Measurements from ENCODE around the gene ARL14EP. TPM values are rescaled to one million over a fixed set of nuclear protein-coding genes. Genes with fewer than 3 reads are reported as not detected.

Gene ARL14EP
- total RNA-seq, 2 donors from 2014 or later: 13.7 to 14.9 TPM

DNA sequence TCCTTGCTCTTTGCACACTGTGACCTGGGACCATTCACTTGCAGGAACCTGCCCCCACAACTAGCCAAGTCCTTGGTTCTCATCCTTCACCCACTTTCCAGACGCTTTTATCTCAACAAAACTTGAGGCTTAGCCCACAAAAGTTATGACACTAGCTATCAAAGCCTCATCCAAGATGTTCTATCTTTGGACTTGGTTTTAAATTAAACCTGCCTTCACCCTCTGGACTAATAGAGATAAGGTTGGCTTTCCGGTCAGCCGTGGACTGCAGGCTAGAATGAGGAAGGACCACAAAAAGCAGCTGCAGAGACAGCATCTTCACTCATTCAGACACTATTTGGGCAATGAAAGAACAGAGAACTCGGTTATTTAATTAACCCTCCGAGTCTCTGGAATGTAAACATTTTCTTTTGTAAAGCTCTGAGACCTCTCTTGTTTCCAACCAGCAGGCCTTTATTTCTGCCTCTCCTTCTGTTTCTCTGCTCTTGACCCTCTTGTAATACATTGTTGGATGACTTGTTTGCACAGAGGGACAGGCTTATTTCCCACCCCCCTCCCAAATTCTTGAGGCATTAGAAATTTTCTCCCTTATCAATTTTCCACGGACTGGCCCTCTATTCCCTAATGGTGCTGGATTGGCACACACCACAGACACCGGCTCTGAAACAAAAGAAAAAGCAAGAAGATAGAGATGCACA is 41.4 kb downstream of the ARL14EP start:
- intact Hi-C loops (cut with DNase I): no loop called here

DNA sequence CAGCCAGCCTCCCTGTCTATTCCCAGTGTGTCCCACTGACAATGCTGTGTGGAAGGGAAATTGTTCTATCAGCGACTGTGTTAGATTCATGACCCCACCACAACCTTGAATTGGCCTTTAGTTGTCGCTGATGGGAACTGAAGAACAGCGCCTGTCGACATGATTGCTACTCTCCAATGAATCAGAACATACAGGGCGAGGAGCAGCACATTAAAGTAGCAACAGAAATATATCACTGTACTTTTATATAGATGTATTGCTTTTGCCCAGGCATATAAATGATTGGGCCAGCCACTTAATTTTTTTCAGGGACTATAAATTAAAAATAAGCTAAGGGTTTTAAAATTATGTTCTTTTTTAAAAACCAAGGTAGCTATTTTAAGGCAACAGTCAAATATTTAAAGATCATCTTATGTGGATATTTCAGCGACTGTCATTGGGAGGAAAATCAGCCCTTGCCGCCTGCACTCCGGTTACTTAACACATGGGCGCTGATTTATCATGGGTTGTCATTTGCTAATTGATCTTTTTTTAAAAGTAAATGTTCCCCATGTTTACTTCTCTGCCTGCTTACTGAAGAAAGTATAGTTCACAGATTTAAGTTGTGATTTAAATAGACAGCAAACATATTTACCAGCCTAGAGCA is 42.1 kb downstream of the ARL14EP start:
- no peaks in the 10 kb centered on the region for H3K36me3 ChIP-seq
- DNase-seq: no peak
- TF ChIP-seq, protein P1, sequence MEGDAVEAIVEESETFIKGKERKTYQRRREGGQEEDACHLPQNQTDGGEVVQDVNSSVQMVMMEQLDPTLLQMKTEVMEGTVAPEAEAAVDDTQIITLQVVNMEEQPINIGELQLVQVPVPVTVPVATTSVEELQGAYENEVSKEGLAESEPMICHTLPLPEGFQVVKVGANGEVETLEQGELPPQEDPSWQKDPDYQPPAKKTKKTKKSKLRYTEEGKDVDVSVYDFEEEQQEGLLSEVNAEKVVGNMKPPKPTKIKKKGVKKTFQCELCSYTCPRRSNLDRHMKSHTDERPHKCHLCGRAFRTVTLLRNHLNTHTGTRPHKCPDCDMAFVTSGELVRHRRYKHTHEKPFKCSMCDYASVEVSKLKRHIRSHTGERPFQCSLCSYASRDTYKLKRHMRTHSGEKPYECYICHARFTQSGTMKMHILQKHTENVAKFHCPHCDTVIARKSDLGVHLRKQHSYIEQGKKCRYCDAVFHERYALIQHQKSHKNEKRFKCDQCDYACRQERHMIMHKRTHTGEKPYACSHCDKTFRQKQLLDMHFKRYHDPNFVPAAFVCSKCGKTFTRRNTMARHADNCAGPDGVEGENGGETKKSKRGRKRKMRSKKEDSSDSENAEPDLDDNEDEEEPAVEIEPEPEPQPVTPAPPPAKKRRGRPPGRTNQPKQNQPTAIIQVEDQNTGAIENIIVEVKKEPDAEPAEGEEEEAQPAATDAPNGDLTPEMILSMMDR (IDR thresholded peaks at IDR 0.05): no peak
- H3K27me3 ChIP-seq: no peaks in the 10 kb centered on the region
- H3K4me1 ChIP-seq: no peaks in the 10 kb centered on the region
- no peak overlapping the region for H3K27ac ChIP-seq
- no peak overlapping the region for H3K4me3 ChIP-seq
- intact Hi-C loops (cut with DNase I): no loop called here
- H3K9ac ChIP-seq (ENCODE audit: low read depth in 2 of 2, low read length in 2 of 2): no peak overlapping the region
- no peaks in the 10 kb centered on the region for H3K9me3 ChIP-seq

More for the DNA sequence above, 41.4 kb downstream of the ARL14EP start:
- H3K9ac ChIP-seq (ENCODE audit: low read depth in 2 of 2, low read length in 2 of 2): no peak overlapping the region
- no peak for DNase-seq
- no peaks in the 10 kb centered on the region for H3K4me1 ChIP-seq
- no peak overlapping the region for H3K27ac ChIP-seq
- no peaks in the 10 kb centered on the region for H3K9me3 ChIP-seq
- TF ChIP-seq, protein P1 (IDR thresholded peaks at IDR 0.05): no peak
- H3K27me3 ChIP-seq: no peaks in the 10 kb centered on the region
- no peak overlapping the region for H3K4me3 ChIP-seq
- no peaks in the 10 kb centered on the region for H3K36me3 ChIP-seq

DNA sequence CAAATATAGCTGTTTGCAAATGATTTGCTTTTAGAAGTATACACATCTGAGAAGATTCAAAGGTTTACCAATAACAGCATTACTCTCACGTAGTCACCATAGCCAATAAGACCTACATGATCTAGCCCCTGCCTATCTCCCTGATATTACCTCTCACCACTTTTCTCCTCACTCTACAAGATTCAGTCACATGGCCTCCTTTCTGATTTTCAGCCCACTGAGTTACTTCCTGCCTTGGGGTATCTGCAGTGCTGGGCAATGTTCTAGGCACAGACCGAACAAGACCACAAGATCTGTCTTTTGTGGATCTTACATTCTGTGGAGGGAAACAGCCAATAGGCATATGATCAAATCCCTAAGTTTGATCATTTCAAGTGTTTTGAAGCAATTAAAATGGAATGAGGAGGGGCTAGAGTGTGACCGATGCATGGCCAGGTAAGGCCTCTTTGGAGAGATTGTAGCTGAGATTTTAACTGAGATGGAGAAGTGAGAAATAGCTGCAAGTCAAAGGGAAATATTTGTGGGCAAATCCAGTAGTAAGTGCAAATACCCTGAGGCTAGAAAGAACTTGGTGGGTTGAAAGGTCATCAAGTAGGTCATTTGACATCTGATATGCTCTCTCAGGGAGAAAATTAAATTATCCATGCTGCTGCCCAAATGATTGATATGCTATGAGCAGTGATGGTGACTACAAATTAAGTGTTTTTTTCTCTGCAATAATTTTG is 43.1 kb downstream of the ARL14EP start:
- H3K4me1 ChIP-seq: no peaks in the 10 kb centered on the region
- no peak overlapping the region for H3K27ac ChIP-seq
- DNase-seq: no peak
- intact Hi-C loops (cut with DNase I): no loop called here
- no peaks in the 10 kb centered on the region for H3K9me3 ChIP-seq
- no peak overlapping the region for H3K9ac ChIP-seq (ENCODE audit: low read depth in 2 of 2, low read length in 2 of 2)
- no peaks in the 10 kb centered on the region for H3K36me3 ChIP-seq
- H3K27me3 ChIP-seq: no peaks in the 10 kb centered on the region
- TF ChIP-seq, protein P1 (IDR thresholded peaks at IDR 0.05): no peak
- no peak overlapping the region for H3K4me3 ChIP-seq

DNA sequence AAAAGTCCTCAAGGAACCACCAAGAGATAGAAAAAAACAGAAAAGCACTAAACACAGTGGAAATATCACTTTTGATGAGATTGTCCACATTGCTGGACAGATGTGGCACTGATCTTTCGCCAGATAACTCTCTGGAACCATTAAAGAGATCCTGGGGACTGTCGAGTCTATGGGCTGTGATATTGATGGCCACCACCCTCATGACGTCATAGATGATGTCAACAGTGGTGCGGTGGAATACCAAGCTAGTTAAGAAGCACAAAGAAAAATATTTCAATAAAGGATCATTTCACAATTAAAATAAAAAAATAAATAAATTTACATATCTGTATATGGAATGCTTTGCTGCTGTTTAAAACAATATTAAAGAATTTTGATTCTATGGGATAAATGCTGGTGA is 45.5 kb downstream of the ARL14EP start:
- Histone ChIP-seq H3K4me3 (no peak overlapping the region), H3K27ac (no peak overlapping the region), H3K9ac (ENCODE audit: low read depth in 2 of 2, low read length in 2 of 2) (no peak overlapping the region), H3K27me3 (no peaks in the 10 kb centered on the region), H3K36me3 (no peaks in the 10 kb centered on the region), H3K4me1 (no peaks in the 10 kb centered on the region), H3K9me3 (no peaks in the 10 kb centered on the region)
- DNase-seq: no peak
- intact Hi-C loops (cut with DNase I): no loop called here
- TF ChIP-seq, protein P1 (IDR thresholded peaks at IDR 0.05): no peak

DNA sequence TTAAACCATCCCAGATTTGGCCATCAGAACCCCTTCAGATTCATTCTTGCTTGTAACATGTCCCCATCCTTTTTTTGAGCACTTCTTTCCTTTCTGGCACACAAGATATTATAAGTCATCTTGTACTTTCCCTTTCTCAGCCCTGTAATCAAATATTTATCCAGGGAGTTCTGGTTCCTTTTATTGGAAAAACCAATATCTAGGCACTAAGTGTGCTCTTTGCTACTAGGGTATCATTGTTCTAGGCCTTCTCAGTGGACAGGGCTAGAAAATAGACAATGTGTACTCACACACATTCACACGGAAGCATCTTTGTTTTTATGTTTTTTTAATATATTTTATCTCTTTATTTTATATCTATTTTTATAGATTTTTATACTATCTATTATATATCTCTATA is 47.3 kb downstream of the ARL14EP start:
- H3K9me3 ChIP-seq: no peaks in the 10 kb centered on the region
- H3K4me1 ChIP-seq: no peaks in the 10 kb centered on the region
- TF ChIP-seq, protein P1 (IDR thresholded peaks at IDR 0.05): no peak
- no peaks in the 10 kb centered on the region for H3K27me3 ChIP-seq
- no peak overlapping the region for H3K27ac ChIP-seq
- no peak overlapping the region for H3K4me3 ChIP-seq
- DNase-seq: no peak
- intact Hi-C loops (cut with DNase I): no loop called here
- no peak overlapping the region for H3K9ac ChIP-seq (ENCODE audit: low read depth in 2 of 2, low read length in 2 of 2)
- no peaks in the 10 kb centered on the region for H3K36me3 ChIP-seq
